Islet of Langerhans (tissue), 1 donor: Measurements from ENCODE around the gene TNN.
"Not testable (repeated sequence)": the region's sequence is repeated elsewhere in the genome, so short reads cannot be mapped to it uniquely, and the experiment has no call there.

ENCODE experiments used
- FAIRE-seq: peaks from one replicate; lab custom pipeline; 2011; peaks lifted over from hg19 to GRCh38; lab: Jason Lieb, UNC

TNN gene

DNA sequence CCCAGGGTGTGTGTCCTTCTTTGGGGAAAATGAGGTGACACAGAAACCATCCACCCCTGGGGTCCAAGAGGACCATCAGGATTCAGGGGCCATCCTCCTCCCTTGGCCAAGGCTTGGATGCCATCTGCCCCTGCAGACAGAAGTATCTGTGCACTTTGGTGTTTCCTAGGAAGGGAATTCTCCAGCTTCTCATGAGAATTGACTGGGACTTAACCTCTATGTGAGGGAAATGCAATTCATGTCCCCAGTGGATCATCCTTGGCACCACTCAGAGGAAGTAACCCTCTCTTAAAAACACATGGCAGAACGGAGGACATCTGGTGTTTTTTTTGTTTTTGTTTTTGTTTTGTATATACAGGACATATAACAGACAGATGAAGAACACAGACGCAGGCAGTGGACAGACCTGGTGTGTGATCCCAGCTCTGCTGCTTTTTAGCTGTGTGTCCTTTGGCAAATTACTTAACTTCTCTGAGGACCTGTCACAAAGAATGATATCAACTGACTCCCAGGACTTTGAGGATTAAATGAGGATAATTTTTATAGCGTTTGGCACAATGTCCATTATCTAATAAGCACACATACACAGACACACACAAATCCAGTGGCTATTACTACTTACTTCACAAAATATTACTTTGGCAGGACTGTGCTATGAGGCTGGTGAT is 3.8 kb downstream of the TNN start:
- no peak for FAIRE-seq

DNA sequence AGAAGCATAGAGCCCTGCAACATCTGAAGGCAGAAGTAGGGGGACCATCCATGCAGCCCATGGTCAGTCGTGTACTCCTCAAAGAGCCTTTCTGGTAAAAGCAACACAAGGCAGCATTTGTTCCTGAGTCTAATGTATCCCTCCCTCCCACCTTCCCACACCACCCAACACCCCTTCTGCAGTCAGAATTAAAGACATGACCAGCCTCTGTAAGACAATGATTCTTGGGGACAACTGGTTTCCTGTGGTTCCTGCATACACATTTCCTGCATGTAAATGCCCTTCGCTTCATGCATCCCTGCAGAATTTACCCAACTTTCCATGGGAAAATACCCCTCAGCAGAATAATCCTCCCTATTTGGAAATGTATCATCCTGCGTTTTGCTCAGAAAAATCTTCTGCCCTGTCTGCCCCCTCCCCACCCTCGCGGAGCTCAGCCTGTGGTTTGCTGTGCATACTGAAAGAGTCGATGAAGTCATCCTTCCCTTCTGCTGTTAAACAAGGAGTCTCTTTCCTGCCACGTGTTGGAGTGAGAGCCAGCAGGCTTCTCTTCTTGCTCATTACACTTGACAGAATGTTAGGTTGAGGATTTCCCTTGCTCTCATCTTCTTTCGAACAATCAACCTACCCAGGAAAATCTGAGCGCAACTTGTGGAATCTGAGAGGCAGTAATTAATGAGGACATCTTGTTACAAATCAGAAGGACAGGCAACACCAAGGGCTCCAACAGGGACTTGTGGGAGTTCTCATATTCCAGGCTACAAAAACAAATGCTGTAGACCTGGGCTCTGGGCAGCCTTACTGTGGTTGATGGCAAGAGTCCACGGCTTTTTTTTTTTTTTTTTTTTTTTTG is 4.7 kb downstream of the TNN start:
- no peak for FAIRE-seq

DNA sequence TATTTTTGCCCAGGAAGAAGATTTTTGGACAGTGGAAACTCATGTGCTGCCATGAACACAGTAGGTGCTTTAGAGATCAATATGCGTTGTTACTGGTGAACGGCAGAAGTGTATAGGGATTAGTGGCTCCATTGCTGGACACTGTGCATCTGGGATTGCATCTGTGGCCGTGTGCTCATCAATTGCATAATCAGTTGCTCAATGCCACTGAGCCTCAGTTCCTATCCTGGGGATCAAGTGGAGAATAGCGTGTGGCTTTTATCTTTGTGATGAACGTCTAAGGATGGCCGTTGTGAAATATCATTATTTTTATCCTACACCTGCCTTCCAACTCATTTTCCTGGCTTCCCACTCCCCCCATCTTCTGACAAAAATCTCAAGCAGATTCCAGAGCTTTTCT is 5.4 kb downstream of the TNN start:
- no peak for FAIRE-seq

DNA sequence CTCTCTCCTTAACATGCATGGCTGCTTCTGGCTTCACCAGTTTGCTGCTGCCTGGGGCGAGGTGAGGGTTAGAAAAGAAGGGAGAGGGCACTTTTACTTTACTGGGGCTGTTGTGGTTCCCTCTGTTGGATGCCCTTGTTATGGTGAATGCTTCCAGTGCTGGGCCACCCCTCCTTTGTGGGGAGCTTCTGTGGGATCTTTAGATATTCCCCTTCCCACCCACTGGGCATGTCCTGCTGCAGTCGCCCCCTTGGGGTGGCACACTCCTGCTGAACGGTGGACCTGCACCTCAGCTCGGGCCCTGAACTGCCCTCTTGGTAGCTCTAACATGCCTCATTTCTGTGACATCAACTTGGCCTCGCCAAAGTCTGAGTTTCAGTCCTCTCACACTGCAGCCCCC is 6.0 kb downstream of the TNN start:
- no peak for FAIRE-seq

DNA sequence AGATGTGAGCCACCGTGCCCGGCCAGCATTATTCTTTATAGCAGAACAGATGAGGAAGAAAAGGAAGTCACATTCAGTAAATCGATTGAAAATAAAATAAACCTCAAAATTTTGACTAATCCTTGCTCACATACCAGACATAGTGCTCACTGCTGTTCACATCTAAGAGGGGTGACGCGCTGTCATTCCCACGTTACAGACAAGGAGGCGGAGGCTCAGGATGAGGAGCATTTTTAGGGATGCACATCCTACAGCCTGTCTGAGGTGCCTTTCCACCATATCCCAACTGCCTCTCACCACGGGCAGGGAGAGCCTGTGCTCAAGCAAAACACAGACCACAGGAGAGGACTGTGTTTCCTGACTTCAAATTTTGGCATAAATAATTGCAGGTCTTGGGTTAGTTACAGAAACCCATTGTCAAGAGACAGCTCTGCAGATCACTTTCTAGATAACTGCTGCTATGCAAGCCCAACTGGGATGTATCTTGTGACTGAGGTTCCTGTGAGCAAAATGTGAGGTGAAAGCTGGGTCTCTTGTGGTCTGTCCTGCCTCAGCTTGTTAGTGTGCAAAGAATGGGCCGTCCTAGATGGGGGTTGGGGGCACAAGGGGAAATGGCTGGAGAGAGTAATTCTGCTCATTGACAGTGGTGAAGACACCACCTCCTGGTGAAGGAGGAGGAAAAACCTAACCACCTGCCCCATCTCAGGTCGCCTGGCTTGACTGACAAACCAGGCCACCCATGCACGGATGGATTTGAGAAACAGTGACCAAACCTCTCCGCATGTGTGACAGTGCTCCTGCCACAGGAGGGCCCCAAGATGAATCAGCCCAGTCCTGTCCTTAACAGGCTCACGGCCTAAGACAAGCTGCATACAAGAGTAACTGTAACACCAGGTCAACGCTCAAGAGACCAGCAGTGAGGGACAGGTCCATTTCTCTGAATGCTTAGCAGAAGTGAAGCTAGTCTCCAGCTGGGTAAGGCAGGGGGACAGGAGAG is 8.2 kb downstream of the TNN start:
- FAIRE-seq: no peak

DNA sequence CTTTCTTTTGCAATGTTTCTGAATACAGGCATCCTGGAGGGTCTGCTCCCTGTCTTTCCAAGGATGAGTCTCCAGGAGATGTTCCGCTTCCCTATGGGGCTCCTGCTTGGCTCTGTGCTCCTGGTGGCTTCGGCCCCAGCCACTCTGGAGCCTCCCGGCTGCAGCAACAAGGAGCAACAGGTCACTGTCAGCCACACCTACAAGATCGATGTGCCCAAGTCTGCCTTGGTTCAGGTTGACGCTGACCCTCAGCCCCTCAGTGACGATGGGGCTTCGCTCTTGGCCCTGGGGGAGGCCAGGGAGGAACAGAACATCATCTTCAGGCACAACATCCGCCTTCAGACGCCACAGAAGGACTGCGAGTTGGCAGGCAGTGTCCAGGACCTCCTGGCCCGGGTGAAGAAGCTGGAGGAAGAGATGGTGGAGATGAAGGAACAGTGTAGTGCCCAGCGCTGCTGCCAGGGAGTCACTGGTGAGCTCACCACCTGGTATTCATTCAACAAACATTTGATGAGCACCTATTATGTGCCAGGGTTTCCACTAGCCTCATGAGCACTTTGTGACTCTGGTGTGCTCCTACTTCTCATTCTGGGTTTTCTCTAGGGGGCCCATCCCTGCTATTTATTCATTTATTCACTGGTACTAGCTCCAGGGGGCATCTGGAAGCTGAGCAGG is 9.9 kb downstream of the TNN start:
- no peak for FAIRE-seq

DNA sequence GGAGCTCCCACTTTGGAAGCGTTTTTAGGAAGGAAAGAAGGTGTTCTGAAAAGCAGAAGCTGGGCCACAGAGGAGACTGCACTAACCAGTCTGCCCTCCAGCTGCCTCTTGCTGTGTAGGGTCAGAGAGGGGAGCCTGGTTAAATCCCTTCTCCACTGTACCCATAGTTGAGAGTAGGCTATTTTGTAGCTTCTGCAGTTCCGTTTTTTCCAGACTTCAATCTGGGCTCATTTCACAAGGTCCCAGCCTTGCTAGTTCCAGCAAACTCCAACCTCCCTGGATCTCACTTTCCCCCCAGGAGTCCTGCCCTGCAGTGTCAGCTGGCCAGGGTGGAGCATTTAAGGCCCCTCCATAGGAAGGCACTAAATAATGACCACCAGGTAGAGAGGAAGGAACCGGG is 11.0 kb downstream of the TNN start:
- FAIRE-seq: no peak

DNA sequence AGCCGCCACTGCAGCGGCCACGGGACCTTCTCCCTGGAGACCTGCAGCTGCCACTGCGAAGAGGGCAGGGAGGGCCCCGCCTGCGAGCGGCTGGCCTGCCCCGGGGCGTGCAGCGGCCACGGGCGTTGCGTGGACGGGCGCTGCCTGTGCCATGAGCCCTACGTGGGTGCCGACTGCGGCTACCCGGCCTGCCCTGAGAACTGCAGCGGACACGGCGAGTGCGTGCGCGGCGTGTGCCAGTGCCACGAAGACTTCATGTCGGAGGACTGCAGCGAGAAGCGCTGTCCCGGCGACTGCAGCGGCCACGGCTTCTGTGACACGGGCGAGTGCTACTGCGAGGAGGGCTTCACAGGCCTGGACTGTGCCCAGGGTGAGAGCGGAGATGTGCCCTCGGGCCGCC is 11.7 kb downstream of the TNN start:
- no peak for FAIRE-seq

DNA sequence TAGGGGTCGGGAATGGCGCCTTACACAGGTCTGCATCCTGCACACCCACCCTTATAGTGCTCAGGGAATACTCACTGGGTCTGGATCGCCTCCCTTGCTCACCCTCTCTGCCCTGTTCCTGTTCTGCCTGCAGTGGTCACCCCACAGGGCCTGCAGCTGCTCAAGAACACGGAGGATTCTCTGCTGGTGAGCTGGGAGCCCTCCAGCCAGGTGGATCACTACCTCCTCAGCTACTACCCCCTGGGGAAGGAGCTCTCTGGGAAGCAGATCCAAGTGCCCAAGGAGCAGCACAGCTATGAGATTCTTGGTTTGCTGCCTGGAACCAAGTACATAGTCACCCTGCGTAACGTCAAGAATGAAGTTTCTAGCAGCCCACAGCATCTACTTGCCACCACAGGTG is 12.4 kb downstream of the TNN start:
- FAIRE-seq: no peak

DNA sequence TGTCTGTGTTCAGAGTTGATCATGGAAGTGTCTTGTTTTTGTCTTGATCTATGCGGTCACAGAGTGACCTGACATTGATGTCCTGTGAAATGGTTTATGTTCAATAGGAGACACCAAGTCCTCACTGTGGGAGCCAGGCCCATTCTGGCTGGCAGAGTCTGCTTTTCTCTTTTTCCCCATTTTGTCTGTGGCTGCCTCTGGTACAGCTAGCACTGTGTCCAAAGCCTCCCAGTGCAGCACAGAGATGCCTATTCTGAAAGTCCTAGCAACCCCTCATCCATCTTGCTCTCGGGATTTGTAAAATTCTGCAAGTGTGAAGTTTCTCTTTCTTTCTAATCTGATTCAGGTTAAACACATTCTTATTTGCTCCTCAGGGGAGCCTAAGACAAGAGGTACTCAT is 14.3 kb downstream of the TNN start:
- FAIRE-seq: no peak

DNA sequence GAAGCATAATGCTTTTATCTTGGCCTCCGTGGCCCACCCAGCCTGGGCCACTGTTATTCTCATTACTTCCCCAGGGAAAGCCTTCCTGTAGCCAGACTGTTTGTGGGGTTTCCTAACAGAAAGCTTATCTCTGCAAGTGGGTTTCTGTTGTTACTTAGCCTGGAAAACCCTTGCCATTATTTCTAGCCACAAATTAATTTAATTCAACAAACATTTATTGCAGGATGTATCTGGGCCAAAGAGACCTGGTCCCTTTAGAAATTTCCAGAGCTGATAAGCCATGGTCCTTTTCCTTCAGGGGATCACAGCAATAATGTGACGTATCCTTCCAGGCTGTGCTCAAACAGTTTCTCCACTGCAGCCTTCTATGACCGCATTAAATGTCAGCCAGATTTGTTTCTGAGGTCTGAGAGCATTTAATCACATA is 20.9 kb downstream of the TNN start:
- no peak for FAIRE-seq

DNA sequence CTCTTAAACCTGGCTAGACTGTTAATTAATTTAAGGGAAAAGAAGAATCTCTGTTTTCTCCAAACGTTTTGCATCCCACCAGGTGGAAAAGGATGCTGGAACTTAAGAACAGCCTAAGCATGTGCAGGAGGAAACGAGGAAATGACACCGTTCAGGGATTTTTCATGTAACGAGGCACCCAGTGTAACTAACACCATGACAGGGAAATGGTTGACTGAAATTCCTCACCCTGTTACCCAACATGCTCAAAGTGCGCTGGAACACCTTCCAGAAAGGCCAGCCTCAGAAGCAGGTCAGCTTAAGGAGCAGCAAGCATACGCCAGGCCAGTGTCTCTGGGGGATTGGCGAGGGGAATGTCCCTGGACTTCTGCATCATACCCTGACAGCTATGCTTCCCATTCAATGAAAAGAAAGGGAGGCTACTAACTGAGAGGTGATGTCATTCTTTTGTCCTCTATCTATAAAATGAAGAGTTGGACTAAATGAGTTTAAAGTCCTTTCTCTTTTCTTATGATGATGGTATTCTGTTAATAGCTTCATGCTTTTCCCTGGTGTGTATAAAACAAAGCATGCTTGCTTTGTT is 21.6 kb downstream of the TNN start:
- FAIRE-seq: no peak

DNA sequence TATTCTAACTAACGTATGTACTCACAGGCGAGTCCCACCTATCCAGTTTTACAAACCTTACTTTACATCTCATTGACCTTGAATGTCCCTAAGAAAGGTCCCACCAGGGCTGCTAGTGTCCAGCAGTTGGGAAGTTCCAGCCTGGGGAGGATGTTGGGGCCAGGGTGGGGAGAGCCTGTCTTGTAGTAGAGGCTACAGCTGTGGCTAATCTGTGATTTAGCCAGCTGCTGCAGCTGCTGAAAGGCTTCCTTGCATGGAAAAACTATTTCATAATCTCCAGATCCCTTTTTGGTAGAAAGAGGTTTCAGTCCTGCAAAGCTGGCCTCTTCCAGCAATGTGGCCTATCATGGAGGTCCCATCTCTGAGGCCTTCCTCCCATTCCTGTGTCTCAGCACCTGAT is 23.1 kb downstream of the TNN start:
- FAIRE-seq: no peak

DNA sequence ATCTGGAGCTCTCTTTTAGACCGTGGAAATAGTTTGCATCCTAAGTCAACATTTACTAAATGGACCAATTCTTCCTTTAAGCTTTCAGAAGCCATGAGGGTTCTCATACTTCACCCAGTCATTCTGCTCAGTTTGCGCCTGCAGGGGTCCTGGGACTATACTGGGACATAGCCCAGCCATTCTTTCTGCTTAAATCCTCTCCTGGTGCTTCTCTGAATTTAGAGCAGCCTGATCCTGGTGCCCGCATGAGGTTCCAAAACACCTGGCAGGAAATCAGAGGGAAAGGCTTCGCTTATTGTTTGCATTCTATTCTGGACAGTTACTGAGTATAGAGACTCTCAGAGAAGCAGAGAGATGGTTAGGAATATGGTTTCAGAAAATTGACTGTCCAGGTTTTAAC is 27.0 kb downstream of the TNN start:
- FAIRE-seq: no peak

DNA sequence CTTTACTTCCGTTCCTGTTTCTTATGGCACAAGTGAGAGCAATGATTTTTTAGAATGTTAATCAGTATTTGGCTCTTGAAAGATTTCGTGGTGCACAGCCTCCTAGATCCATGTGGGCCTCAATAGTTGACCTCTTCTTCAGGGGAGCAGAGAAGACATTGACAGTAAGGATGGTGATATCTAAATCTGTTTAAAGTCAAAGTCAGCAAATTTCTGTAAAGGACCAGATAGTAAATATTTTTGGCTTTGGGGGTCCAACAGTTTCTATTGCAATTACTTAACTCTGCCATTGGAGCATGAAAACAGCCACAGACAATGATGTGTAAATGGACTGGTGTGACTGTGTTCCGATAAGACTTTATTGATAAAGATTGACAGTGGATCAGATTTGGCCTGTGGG is 27.4 kb downstream of the TNN start:
- no peak for FAIRE-seq

DNA sequence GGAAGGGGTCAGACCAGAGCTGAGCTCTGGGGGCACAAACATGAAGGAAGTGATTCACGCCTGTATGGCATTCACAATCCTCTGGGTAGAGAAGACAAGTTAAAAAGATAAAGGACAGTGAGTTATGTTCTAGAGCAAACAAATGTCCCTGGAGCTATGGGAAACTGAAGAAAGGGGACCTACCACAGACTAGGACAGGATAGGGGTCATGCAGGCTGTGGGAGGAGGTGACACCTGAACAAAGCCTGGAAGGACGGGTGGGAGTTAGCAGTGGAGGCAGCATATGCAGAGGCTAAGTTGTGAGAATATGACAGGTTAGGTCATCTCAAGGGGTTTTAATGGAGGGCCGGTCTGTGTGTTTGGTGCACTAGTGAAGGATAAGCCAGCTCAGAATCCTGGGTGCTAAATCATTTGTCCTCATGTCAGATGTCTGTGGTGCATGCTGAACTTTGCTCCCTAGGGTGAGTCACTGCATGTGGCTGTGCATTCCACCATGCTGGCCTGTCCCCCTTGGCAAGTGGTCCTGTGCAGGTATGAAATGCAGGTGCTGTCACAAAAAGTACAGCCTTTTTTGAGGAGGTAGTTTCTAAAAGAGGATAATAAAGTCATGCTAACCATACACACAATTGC is 28.5 kb downstream of the TNN start:
- no peak for FAIRE-seq

DNA sequence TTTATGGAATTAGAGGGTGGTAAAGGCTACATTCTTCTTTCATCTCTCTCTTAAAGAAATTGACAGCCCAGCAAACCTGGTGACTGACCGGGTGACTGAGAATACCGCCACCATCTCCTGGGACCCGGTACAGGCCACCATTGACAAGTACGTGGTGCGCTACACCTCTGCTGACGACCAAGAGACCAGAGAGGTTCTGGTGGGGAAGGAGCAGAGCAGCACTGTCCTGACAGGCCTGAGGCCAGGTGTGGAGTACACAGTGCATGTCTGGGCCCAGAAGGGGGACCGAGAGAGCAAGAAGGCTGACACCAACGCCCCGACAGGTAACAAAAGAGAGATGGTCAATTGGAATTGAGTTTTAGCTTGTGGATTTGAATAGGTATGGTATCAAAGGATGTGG is 29.7 kb downstream of the TNN start:
- no peak for FAIRE-seq

DNA sequence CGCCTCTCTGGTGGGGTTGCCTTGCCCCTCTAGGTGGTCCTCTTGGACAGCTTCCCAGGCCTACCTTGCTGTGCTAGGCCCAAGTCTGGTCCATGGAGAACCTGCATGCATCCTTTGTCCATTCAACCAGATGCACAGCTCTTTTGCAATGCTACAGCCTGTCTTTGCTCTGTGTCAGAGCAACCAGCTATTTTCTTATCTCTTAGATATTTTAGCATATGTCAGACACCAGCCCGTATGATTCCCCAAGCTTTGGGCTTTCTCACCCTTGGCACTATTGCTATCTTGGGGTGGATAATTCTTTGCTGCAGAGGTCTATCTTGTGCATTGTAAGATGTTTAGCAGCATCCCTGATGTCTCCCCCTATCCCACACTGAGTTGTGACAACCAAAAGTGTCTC is 32.3 kb downstream of the TNN start:
- FAIRE-seq: no peak

DNA sequence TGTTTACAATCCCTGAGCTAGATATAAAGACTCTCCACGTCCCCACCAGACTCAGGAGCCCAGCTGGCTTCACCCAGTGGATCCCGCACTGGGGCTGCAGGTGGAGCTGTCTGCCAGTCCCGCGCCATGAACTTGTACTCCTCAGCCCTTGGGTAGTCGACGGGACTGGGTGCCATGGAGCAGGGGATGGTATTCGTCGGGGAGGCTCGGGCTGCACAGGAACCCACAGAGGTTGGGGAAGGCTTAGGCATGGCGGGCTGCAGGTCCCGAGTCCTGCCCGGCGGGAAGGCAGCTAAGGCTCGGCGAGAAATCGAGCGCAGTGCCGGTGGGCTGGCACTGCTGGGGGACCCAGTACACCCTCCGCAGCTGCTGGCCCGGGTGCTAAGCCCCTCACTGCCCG is 34.5 kb downstream of the TNN start:
- FAIRE-seq: not testable (repeated sequence)

DNA sequence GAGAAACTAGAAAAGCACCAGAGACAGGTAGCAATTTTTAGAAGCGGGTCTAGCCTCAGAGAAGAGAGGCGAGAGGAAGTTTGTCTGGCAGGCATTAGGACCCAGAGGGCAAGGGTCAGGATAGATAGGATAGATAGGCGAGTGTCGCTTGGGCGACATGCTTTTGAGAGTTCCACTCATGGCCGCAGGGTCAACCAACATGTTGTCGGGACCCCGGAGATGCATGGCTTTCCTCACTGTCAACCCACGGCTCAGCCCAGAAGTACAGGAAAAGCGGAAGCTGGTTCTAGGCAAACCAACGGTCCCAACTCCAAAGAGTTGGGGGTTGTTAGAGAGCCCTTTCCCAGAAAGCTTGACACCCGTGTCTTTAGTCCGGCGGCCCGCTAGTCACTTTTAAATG is 38.9 kb downstream of the TNN start:
- FAIRE-seq: not testable (repeated sequence)

DNA sequence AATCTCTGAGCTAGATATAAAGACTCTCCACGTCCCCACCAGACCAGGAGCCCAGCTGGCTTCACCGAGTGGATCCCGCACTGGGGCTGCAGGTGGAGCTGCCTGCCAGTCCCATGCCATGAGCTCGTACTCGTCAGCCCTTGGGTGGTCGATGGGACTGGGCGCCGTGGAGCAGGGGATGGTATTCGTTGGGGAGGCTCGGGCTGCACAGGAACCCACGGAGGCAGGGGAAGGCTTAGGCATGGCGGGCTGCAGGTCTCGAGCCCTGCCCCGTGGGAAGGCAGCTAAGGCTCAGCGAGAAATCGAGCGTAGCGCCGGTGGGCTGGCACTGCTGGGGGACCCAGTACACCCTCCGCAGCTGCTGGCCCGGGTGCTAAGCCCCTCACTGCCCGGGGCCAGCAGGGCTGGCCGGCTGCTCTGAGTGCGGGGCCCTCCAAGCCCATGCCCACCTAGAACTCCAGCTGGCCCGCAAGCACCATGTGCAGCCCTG is 40.7 kb downstream of the TNN start:
- FAIRE-seq: not testable (repeated sequence)
